SH-SY5Y (cell line): ENCODE data around the gene RNGTT.

Source experiments
- GATA2 ChIP-seq: IDR thresholded peaks from 2 replicates; pipeline ENCODE4 v1.6.1; 2011; ENCODE audit warnings: mild to moderate bottlenecking, low read depth, low read length
- GATA3 ChIP-seq: IDR thresholded peaks from 2 replicates; pipeline ENCODE4 v1.6.1; 2011; ENCODE audit warnings: low read depth, mild to moderate bottlenecking, low read length, moderate library complexity

GRCh38 chr6:88725111-88725975 lies 238.1 kb downstream of the RNGTT start:
- TF ChIP-seq GATA2 (no peak), GATA3 (no peak)
